Measurements from ENCODE around the gene HOMER3.
"Not testable (repeated sequence)": the region's sequence is repeated elsewhere in the genome, so short reads cannot be mapped to it uniquely, and the experiment has no call there.

Gene HOMER3

GRCh38 chr19:18902519-18902918, 38.5 kb downstream of the HOMER3 start:
- not testable (repeated sequence) for DNase-seq

DNA sequence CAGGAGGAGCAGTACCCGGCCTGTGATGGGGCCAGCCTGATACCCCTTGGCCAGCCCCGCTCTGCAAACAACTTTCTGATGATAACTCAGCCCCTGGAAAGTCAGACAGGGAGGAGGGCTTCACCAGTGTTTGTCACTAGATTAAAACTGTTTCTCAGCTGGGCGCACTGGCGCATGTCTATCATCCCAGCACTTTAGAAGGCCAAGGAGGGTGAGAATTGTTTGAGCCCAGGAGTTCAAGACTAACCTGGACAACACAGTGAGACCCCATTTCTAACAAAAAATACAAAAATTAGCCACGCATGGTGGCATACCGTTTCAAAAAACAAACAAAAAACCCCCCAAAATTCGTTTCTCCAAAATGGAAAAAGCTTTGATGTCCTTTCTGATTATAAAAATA, 39.5 kb downstream of the HOMER3 start:
- no peak for DNase-seq

GRCh38 chr19:18900700-18901481, 40.1 kb downstream of the HOMER3 start:
- no peak for DNase-seq

DNA sequence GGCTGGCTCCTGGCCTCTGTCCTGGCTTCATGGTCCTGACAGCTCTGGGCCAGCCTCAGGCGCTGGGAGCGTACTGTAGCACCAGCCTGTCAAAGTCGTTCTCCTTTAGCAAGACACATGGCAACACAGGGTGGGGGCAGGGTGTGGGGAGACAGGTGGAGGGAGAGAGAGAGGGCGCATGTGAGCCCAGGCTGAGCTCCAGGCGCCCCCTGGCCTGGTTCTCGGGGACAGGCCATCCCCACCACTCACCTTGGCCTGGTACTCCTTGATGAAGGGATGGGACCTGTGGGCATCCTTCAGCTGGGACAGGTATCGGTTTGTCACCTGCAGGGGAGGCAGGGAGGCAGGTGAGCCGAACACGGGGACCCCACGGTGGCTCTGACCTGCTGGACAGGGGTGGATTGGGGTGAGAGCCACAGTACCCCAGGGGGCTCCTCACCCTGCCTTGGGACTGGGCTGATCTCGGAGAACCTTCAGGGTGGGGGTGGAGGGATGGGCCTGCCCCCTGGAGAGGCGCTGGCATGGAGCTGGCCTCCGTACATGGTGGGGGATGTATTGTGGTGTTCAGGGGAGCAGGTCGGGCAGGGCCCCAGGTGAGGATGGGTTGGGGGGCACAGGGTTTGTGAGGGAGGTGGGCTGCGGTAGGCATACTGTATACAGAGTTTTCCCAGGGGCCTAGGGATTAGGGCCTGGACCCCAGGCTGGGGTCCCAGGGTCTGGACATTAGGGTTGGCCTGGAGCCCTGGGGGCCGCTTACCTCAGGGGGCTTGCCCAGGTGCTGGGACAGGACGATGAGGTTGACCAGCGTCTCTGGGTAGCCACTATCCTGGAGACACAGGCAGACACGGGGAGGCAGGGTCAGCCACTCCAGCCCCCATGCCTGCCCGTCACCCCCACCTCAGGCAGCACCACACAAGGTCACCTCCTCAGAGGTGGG, 41.1 kb downstream of the HOMER3 start:
- DNase-seq = no peak

DNA sequence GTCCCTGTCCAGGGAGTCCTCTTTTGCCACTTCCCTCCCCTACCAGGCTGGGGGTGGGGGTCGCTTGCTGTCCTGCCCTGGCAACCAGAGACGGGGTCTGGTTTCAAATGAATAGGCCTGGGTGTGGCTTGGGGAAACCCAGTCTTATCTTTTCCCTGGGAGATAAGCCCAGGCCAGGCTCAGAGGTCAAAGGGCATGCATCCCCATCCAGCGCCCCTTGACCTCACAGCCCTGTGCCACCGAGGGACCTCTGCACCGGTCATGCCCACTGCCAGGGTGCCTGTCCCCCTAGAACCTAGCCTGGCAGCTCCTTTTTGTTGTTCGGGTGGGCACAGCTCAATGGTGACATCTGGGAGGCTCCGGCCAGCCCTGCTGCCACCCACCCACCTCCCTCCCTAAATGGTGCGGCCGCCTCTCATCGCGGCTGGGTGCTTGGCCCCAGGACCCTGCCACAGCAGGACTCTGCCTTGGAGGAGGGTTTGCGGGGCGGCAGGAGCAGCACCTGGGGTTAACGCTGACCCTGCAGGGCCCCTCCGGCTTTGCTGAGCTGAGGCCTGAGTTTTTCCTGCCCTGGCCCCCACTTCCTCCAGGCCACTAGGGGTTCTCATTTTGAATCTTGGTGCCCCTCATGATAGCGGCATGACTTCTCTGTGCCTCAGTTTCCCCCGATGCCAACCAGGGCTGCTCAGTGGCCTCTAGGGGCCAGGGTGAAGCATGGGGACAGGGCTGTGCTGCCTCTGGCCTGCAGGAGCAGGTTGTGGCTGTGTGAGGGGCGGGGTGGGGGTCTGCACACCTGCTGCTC, 42.2 kb downstream of the HOMER3 start:
- DNase-seq = no peak

- DNase-seq = peak in 6 of 51 donors; percentile 7 to 47 (median 24)
These were observed 42.9 kb downstream of the HOMER3 start for GRCh38 chr19:18898081-18898606.

DNA sequence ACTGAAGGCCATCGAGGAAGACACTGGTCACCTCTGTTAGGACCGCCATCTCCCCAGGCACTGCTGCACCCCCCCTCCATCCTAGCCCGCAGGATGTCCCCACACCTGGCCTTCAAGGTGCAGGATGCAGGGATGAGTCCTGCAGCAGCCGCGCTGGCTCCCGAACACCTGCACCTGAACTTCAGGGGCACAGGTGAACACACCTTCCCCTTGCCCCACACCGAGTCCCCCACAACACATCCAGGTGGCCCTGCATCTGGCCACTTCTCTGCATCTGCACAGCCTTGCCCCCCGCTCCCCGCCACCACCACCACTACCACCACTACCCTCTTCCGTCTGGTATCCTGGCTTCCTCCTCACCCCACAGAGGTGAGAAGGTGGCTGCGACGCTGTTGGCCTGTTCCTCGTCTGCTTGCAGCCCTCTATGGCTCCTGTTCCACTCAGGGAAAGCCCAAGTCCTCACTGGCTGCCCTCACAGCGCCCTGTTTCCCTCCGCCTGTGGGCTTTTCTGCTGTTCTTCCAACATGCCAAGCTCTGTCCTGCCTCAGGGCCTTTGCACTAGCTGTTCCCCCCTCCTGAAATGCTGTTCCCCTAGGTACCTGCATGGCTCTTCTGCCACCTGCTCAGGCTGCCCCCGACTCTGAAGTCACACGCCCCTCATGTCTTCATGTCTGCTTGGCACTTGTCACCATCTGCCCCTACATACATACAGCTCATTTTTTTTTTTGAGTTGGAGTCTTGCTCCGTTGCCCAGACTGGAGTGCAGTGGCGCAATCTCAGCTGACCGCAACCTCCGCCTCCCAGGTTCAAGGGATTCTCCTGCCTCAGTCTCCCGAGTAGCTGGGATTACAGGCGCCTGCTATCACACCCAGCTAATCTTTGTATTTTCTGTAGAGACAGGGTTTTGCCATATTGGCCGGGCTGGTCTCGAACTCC, 43.7 kb downstream of the HOMER3 start:
- DNase-seq = no peak

DNA sequence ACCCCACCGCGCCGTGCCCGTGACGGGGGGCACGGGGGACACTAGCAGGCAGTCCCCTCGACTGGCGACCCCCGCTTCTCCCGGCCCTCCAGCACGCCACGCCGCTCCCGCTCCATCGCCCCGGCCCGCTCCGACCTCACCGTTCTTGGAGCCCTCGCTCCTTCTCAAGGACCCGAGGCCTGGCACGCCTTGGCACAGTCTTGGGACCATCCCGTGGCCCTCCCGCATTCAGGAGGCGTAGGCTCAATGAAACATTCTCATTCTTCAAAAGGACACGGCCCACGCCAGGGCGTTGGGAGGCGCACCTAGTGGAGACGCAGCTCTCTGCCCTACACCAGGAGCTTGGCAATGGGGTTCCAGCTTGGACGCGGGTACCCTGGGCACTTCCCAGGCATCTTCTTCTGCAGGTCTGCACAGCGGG, 44.6 kb downstream of the HOMER3 start:
- DNase-seq = peak in 35 of 51 donors; percentile 8 to 67 (median 46)

DNA sequence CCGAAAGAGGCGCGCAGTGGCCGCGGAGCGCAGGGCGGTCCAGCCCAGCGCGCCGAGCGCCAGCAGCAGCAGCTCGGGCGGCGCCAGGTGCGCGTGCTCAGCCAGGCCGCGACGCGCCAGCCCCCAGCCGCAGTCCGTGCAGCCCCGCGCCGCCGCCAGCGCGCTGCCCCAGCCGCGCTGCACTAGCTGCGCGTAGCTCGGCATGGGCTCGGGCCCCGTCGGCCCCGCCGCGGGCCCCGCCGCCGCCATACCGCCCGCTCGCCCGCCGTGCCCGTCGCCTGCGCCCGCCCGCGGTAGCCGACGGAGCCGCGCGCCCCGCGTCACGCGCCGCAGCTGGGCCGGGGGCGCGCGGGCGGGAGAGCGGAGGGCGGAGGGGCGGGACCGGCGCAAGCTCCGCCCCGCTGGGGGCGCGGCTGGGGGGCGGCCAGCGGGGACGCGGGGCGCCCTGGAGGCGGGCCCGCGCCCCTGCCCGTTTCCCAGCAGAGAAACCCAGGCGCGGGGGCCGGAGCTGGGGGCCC, 45.1 kb downstream of the HOMER3 start, which contains the start of gene CERS1:
CERS1 (minus strand) TSS at position 335 of the 518 bp plus-strand sequence; CDS start at position 249, 86 bp downstream.
- DNase-seq = peak in 35 of 51 donors; percentile 10 to 78 (median 47)

DNA sequence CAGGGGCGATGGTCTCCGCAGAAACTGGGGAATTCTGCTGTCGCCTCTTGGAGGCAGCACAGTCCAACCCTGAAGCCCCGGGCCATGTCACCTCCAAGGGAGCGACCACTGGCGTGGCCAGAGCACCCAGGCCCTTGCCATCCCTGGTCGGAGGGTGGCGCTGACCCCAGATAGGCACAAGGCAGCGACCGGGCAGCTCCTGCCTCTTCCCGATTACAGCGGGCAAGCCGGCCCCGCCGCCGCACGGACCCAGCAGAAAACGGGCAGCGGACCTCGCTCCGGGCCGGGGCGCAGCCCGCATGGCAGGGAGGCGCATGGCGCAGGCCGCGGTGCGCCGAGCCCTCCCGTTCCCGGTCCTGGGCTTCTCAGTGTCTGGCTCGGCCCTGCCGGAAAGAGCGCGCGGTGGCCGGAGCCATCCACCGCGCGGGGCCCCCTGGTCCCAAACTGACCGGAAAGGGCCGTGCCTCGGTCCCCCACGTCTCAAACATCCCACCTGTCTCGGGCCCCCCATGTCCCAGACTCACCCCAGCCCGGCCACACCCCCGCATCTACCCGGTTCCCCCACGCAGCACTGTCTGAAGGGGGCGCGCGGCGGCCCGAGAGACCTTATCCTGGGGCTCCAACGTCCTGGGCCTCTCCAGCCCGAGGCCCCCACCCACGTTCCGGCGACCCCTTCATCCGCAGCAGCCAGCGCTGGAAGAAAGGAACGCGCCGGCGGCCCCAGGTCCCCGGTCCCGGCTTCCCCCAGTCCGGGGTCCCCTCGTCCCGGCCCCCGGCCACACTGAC, 45.8 kb downstream of the HOMER3 start:
- peak in 42 of 51 donors; percentile 33 to 97 (median 88) for DNase-seq

DNA sequence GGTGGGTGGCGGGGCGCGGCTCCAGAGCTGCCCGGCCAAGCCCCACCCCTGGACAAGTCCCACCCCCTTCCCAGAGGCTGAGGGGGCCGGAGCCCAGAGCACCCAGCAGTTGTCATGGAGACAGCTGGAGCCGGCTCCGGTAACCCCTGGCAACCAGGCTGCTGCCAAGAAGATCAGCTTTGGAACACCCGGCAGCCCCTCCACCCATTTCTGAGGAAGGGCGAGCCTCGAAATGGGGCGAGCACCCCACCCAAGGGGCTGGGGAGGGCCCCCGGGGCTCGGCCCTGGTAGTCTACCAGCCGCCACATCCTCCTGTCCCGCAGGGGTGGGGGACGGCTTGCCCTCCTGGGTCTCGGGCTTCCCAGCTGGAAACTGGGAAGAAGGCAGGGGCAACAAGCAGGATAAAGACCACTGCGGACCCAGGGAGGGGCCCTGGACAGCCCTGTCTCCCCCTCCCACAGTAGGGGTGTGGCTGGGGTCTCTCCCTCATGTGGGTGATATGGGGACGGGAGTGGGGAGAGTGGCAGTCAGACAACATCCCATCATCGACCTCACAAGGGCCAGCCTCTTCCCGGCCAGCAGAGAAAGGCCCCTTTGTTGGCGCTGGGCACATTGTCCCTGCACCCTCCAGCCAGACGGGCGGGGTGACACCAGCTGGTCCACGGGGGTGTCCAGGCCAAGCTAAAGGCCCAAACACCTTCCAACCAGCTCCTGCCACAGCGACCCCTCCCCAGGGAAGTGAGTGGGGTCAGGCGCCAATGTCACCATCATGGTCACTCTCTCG, 46.6 kb downstream of the HOMER3 start:
- peak; percentile 65 to 97 (median 90) for DNase-seq

DNA sequence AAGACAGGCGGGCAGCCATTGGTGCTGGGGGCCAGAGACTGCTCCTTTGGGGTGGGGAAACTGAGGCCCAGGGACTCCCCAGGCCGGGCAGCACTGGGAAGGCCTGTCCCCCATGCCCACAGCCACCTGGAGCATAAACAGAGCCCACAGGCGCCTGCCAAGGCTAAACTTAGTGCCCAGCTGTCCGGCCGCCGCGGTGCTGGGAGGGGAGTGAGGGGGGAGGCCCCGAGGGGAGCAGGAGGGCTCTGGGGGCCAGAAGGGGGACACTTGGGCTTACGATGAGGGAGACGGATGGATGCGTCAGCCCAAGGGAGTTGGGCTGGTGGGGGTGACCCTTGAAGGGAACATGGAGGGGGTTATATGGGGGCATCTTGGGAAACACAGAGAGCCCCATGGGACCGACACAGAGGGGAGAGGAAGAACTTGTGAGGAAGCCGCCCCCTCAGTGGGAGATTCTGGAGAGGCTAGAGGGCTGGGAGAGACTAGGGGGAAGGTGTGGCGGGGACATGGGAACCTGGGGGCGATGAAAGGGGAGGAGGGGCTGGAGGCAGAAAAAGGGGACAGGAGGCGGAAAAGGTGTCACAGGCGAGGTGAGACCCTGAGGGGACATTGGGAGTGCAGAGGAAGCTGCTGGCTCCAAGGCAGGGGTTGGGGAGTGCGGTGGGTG, 47.3 kb downstream of the HOMER3 start:
- peak in 8 of 51 donors; percentile 14 to 41 (median 26) for DNase-seq

GRCh38 chr19:18889949-18890745, 50.9 kb downstream of the HOMER3 start:
- no peak for DNase-seq

DNA sequence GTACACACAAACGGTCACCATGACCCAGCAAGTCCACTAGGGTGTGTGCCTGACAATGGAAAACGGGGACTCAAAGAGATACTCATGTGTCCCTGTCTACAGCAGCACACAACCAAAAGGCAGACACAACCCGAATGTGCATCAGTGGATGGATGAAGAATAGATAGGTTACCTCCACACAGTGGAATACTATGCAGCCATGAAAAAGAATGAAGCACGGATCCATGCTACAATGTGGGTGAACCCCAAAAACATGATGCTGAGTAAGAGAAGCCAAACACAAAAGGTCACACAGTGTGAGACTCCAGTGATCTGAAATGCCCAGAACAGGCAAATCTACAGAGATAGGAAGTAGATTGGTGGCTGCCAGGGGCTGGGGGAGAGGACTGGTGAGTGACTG, 54.0 kb downstream of the HOMER3 start:
- DNase-seq = no peak

DNA sequence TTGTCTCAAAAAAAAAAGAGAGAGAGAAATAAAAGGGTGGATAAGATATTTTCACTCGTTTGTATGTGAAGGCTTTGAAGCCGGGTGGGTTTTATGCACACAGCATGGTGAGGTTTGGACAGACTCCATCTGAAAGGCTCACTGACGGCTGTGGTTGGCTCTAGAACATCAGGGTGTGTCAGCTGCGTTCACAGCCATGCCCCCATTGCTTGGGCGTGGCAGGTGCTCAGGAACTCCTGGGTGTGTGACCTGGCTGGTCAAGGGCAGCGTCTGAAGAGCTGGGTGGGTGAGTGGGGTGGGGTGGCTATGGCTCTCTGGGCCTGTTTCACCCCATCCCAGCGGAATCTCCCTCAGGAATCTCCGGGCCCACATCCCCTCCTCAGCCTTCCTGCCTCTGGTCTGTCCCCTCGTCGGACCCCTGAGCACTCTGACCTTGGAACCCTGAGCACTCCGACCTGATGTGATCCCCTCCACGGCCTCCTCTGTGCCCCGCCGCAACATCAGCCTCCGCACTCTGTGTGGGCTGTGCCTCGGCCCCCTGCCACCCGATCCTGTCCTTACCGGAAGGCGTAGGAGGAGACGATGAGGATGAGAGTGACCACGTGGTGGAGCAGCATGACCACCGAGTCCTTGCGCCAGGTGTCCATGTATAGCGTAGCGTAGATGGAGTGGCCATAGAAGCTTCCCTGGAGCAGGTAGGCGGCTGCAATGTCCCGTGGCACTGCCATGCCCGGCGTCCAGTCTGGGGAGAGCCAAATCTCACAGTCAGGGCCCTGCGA, 57.3 kb downstream of the HOMER3 start:
- DNase-seq = no peak

DNA sequence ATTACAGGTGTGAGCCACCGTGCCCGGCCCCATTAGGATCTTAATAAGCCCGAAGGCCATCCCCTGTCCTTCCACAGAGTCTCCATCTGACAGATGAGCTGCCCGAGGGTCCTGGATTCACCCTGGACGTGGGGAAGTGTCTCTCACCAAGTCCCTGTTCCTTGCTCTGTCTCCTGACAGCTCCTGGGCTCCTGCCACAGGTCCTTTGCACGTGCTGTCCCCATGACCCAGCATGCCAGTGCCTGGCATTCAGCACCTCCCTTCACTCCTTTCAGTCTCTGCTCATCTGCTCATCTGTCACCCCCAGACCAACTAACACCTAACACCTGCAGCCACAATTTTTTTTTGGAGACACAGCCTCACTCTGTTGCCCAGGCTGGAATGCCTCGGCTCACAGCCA, 59.5 kb downstream of the HOMER3 start:
- no peak for DNase-seq
